RWPE2 (cell line): ENCODE results near the gene ADK.

Source experiments
- ATAC-seq: fragments of 200-7000 bp; cut with Tn5 transposase; 3 replicates; pipeline ENCODE4 v1.9.1; 2021; ENCODE audit warnings: low read depth
- DNase-seq: peaks from one replicate; pipeline ENCODE4 v3.0.0-alpha.2; 2020; ENCODE audit warnings: low spot score
- H3K27ac ChIP-seq: fragments of 450-650 bp; 2 replicates; pipeline ENCODE4 v1.5.1; 2017; ENCODE audit warnings: mild to moderate bottlenecking; ENCODE audit not compliant: poor library complexity, severe bottlenecking
- H3K27me3 ChIP-seq: fragments of 250-450 bp; sonication (Bioruptor Pico); 2 replicates; pipeline ENCODE4 v1.5.1; 2021; ENCODE audit warnings: mild to moderate bottlenecking, moderate library complexity; ENCODE audit not compliant: insufficient read depth, poor library complexity, severe bottlenecking
- H3K36me3 ChIP-seq: fragments of 250-450 bp; sonication (Bioruptor Pico); 2 replicates; pipeline ENCODE4 v1.5.1; 2020; ENCODE audit warnings: low read depth, mild to moderate bottlenecking, moderate library complexity
- H3K4me1 ChIP-seq: fragments of 250-450 bp; sonication (Bioruptor Pico); 2 replicates; pipeline ENCODE4 v1.5.1; 2021; ENCODE audit warnings: mild to moderate bottlenecking, moderate library complexity; ENCODE audit not compliant: insufficient read depth, poor library complexity, severe bottlenecking
- H3K4me3 ChIP-seq: fragments of 250-450 bp; sonication (Bioruptor Pico); 2 replicates; pipeline ENCODE4 v1.5.1; 2021; ENCODE audit warnings: mild to moderate bottlenecking, moderate library complexity; ENCODE audit not compliant: severe bottlenecking
- H3K9me3 ChIP-seq: fragments of 250-450 bp; sonication (Bioruptor Pico); 2 replicates; pipeline ENCODE4 v1.5.1; 2021; ENCODE audit warnings: mild to moderate bottlenecking, moderate library complexity; ENCODE audit not compliant: severe bottlenecking
- TF ChIP-seq, protein P1 (sequence below): fragments of 450-650 bp; IDR thresholded peaks from one replicate; pipeline ENCODE4 v1.5.1; 2017; ENCODE audit warnings: mild to moderate bottlenecking, moderate library complexity; ENCODE audit not compliant: poor library complexity, severe bottlenecking

The ADK gene

DNA sequence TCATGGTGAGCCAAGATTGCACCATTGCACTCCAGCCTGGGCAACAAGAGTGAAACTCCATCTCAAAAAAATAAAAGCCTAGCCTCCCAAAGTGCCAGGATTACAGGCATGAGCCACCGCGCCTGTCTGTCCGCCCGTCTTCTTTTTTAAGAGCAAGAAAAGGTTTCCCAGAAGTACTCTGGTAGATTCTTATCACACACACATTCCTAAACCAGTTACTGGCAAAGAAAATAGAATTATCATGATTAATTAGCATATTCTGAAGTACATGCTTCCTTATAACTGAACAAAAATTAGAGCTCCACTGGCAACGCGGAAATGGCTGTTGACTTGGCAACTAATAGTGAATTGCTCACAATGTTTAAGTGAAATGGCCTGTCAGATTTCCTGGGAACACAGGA, 87.0 kb downstream of the ADK start:
- Histone ChIP-seq H3K36me3 (peaks cover 29% of the 10 kb centered on the region), H3K27me3 (no peaks in the 10 kb centered on the region), H3K4me3 (no peak overlapping the region), H3K9me3 (no peaks in the 10 kb centered on the region), H3K4me1 (peaks cover 22% of the 10 kb centered on the region), H3K27ac (peak overlapping the region; percentile 38)
- TF ChIP-seq, protein P1, sequence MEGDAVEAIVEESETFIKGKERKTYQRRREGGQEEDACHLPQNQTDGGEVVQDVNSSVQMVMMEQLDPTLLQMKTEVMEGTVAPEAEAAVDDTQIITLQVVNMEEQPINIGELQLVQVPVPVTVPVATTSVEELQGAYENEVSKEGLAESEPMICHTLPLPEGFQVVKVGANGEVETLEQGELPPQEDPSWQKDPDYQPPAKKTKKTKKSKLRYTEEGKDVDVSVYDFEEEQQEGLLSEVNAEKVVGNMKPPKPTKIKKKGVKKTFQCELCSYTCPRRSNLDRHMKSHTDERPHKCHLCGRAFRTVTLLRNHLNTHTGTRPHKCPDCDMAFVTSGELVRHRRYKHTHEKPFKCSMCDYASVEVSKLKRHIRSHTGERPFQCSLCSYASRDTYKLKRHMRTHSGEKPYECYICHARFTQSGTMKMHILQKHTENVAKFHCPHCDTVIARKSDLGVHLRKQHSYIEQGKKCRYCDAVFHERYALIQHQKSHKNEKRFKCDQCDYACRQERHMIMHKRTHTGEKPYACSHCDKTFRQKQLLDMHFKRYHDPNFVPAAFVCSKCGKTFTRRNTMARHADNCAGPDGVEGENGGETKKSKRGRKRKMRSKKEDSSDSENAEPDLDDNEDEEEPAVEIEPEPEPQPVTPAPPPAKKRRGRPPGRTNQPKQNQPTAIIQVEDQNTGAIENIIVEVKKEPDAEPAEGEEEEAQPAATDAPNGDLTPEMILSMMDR, result no peak
- DNase-seq (no peak), ATAC-seq (peak; percentile 54; the same call in 1 of the 3 replicates)

DNA sequence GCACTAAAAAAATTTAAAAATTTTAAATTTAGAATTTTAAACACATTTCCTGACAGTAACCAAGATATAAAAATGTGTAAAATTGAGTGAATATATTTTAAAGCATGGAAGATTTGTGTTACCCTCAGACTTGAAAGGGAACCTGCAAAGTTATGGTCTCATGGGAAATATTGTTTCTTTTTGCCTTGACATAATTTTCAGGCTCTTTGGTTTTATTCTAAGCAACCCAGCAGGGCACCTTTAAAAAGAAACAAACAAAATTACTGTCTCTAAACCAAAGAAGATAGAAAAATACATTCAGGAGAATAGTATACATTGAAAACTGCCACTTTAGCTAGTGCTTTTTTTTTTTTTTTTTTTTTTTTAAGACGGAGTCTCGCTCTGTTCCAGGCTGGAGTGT, 87.5 kb downstream of the ADK start:
- peaks cover 17% of the 10 kb centered on the region for H3K4me1 ChIP-seq
- no peak overlapping the region for H3K4me3 ChIP-seq
- H3K27me3 ChIP-seq, result no peaks in the 10 kb centered on the region
- ATAC-seq (no peak), DNase-seq (no peak)
- TF ChIP-seq, protein P1, result no peak
- H3K36me3 ChIP-seq, result peaks cover 34% of the 10 kb centered on the region
- peak overlapping the region; percentile 38 for H3K27ac ChIP-seq
- no peaks in the 10 kb centered on the region for H3K9me3 ChIP-seq

DNA sequence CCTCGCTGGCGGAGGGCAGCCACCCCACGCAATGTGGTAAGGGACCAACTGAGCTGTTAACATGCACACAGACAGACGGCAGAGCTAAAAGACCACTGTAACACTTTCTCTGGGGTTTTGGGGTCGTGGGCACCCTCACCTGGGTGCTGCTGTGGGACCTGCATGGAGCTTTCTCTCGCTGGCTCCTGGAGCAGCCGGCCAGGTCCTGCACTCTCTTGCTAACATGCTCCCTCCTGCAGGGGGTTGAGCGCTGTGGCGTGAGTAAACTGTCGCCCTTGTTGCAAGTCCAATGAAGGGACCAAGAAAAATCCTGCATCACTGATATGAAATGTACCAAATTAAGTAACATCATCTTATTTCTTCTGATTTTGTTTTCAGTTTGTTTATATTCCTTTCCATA, 92.0 kb downstream of the ADK start:
- Histone ChIP-seq H3K4me1 (peaks cover 9% of the 10 kb centered on the region), H3K27ac (no peak overlapping the region), H3K9me3 (no peaks in the 10 kb centered on the region), H3K4me3 (no peak overlapping the region), H3K36me3 (peaks cover 41% of the 10 kb centered on the region), H3K27me3 (no peaks in the 10 kb centered on the region)
- ATAC-seq (no peak), DNase-seq (no peak)
- TF ChIP-seq, protein P1, result no peak

DNA sequence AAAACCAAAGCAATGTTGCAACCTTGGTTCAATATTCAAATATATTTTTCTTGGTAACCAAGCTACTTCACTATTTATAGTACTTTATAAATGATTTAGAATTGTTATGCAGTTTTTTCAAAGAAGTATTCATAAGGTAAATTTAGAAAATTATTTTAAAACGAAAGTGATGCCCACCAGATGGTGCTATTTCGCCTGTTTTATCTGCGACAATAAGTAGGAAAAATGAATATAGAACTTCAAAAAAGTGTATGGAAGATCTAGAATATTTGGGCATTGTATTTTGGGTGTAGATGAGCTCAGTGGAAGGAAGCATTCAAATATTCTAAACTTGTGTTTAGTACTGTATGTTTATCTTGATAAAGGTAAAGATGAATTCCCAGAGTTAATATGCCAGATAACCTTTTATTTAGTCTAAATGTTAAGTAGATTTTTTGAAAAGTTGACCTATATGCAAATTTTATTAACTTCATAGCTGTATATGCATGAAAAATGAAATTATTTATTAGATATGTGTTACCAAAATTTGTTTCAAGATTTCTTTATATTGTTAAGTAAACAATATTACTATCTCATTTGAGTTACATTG, 93.2 kb downstream of the ADK start:
- no peak for ATAC-seq
- Histone ChIP-seq H3K27ac (no peak overlapping the region), H3K36me3 (peaks cover 41% of the 10 kb centered on the region), H3K4me1 (peaks cover 4% of the 10 kb centered on the region), H3K9me3 (no peaks in the 10 kb centered on the region), H3K4me3 (no peak overlapping the region), H3K27me3 (no peaks in the 10 kb centered on the region)
- no peak for DNase-seq
- TF ChIP-seq, protein P1, result peak; percentile 83

DNA sequence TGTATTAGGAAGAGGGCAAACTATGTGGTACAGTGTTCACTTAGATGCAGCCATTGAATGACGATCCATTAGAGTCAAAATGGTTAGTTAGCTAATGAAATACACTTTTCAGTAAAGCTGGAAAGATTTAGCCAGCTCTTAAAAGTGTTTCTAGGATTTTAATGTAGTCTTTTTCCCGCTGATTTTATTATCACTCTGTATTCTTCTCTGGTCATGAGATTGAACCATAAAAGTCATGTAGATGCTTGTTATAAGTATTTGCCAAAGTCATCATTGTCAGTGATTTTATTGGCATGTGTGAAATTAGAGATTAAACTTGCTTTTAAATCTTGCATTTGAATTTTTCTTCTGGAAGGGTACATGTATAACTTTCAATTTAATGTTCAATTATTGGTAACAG, 93.8 kb downstream of the ADK start:
- no peaks in the 10 kb centered on the region for H3K9me3 ChIP-seq
- H3K36me3 ChIP-seq, result peaks cover 41% of the 10 kb centered on the region
- peaks cover 4% of the 10 kb centered on the region for H3K4me1 ChIP-seq
- H3K4me3 ChIP-seq, result no peak overlapping the region
- DNase-seq, result no peak
- ATAC-seq, result no peak
- TF ChIP-seq, protein P1, result no peak
- no peak overlapping the region for H3K27ac ChIP-seq
- no peaks in the 10 kb centered on the region for H3K27me3 ChIP-seq
